Measurements from ENCODE around the gene UBR3.

The UBR3 gene

DNA sequence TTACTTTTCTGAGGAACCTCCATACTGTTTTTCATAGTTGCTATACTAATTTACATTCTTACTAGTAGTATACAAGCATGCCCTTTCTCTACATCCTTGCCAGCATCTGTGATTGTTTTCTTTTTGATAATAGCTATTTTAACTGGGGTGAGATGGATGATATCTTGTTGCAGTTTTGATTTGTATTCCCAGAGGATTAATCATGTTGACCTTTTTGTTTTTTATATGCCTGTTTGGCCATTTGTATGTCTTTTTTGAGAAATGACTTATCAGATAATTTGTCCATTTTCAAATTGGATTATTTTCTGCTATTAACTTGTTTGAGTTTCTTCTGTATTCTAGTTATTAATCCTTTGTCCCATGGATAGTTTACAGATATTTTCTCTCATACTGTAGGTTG, 141.5 kb downstream of the UBR3 start:
- TF ChIP-seq, protein P1, sequence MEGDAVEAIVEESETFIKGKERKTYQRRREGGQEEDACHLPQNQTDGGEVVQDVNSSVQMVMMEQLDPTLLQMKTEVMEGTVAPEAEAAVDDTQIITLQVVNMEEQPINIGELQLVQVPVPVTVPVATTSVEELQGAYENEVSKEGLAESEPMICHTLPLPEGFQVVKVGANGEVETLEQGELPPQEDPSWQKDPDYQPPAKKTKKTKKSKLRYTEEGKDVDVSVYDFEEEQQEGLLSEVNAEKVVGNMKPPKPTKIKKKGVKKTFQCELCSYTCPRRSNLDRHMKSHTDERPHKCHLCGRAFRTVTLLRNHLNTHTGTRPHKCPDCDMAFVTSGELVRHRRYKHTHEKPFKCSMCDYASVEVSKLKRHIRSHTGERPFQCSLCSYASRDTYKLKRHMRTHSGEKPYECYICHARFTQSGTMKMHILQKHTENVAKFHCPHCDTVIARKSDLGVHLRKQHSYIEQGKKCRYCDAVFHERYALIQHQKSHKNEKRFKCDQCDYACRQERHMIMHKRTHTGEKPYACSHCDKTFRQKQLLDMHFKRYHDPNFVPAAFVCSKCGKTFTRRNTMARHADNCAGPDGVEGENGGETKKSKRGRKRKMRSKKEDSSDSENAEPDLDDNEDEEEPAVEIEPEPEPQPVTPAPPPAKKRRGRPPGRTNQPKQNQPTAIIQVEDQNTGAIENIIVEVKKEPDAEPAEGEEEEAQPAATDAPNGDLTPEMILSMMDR (IDR thresholded peaks at IDR 0.05; ENCODE audit: extremely low read depth, missing control alignments) = no peak
- no peak for DNase-seq (ENCODE audit: low spot score)

DNA sequence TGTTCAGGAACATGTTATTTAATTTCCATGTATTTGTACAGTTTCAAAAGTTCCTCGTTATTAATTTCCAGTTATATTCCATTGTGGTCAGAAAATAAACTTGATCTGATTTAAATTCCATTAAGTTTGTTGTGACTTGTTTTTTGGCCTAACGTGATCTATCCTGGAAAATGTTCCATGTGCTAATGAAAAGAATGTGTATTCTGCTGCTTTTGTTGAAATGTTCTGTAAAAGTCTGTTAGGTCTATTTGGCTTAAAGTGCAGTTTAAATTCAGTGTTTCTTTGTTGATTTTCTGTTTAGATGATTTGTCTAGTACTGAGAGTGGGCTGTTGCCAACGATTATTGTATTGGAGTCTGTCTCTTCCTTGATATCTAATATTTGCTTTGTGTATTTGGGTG, 148.0 kb downstream of the UBR3 start:
- TF ChIP-seq, protein P1 (IDR thresholded peaks at IDR 0.05; ENCODE audit: extremely low read depth, missing control alignments) = no peak
- no peak for DNase-seq (ENCODE audit: low spot score)

DNA sequence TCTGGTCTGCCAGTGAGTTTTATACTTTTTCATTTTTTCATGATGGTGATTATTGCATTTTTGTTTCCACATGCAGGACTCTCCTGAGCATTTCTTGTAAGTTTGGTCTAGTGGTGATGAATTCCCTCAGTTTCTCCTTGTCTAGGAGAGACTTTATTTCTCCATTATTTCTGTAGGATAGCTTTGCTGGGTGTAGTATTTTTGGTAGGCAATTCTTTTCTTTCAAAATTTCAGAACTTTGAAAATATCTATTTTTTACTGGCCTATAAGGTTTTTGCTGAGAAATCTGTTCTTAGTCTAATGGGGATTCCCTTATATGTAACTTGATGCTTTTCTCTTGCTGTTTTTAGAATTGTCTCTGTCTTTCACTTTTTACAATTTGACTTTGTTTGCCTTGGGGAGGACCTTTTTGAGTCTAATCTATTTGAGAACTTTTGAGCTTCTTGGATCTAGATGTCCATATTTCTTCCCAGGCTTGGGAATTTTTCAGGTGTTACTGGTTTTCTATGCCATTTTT, 149.1 kb downstream of the UBR3 start:
- TF ChIP-seq, protein P1 (IDR thresholded peaks at IDR 0.05; ENCODE audit: extremely low read depth, missing control alignments) = no peak
- no peak for DNase-seq (ENCODE audit: low spot score)

DNA sequence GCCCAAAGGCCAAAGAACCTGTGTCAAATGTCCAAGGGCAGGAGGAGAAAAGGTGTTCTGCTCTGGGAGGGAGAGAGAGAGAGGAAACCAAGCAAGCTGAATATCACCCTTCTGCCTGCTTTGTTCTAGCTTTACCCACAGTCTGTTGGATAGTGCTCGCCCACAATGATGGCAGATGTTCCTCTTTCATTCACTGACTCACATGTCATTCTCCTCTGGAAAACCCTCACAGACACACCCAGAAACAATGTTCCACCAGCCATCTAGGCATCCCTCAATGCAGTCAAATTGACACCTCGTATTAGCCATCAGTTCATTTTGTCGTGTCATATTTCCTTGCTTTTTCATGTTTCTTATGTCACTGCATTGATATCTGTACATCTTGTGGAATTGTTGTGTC, 150.3 kb downstream of the UBR3 start:
- DNase-seq (ENCODE audit: low spot score) = no peak
- TF ChIP-seq, protein P1 (IDR thresholded peaks at IDR 0.05; ENCODE audit: extremely low read depth, missing control alignments) = no peak

DNA sequence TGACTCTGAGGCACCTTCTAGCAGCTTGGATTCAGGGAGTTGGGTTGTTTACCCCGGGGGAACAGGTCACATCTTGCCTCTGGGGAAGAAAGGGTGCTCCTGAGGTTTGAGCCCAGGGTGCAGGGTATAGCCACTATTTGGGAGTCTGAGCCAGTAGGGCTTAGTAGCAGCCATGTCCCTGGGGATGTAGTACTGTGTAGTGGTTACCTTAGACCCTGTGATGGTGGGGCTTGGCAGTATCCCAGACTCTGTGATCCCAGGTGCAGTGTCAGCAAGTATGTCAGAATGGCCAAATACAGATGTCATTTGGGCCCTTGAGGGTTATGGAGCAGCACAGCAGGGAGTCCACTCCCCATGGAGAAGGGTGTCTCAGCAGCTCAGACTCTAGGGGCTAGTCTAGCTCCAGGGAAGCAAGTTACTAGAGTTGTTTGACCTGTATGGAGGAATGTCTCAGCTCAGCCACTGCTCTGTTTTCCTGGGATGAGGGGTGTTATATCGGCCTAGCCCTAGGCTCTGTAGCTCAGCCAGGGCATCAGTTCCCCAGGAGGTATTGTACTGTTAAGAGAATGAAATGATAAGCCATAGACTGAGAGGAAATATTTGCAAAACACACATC, 151.3 kb downstream of the UBR3 start:
- no peak for DNase-seq (ENCODE audit: low spot score)
- TF ChIP-seq, protein P1 (IDR thresholded peaks at IDR 0.05; ENCODE audit: extremely low read depth, missing control alignments) = no peak

DNA sequence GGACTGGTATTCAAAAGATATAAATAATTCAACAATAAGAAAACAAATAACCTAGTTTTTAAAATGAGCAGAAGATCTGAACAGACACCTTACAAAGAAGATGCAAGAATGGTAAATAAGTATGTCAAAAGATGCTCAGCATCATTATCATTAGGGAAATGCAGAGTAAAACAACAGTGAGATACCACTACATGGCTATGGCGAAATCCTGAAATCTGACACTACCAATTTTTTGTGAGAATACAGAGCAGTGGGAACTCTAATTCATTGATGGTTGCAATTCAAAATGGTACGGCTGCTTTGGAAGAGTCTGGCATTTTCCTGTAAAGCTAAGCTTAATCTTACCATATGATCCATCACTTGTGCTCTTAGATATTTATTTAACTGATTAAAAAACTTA, 151.8 kb downstream of the UBR3 start:
- DNase-seq (ENCODE audit: low spot score) = no peak
- TF ChIP-seq, protein P1 (IDR thresholded peaks at IDR 0.05; ENCODE audit: extremely low read depth, missing control alignments) = no peak

DNA sequence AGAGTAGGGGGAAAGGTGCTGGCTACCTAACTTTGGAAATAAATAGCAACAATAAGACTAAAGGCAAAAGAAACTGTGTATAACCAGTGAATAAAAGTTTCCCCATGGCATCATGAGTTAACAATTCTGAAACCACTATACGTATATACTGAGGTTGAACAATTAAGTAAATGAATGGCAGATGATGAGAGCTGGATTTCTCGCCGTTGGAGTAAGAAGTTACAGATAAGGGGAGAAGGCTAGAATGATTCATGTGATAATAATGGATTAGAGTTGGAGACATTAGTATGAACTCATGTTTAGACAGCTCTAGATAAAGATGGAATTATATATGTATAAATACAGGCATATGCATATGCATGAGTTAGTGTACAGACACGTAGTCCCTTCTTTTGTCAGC, 152.7 kb downstream of the UBR3 start:
- TF ChIP-seq, protein P1 (IDR thresholded peaks at IDR 0.05; ENCODE audit: extremely low read depth, missing control alignments) = no peak
- DNase-seq (ENCODE audit: low spot score) = no peak

Data from GM20000 (cell line).